ENCODE results near the gene IQSEC2. TPM values are rescaled to one million over a fixed set of nuclear protein-coding genes. Genes with fewer than 3 reads are reported as not detected.

Gene IQSEC2
- total and polyA plus RNA-seq, 2 of the 13 experiments (the other 11 are each of a cell fraction or from before 2014, with no cell fraction given) = 0.13 to 0.21 TPM

DNA sequence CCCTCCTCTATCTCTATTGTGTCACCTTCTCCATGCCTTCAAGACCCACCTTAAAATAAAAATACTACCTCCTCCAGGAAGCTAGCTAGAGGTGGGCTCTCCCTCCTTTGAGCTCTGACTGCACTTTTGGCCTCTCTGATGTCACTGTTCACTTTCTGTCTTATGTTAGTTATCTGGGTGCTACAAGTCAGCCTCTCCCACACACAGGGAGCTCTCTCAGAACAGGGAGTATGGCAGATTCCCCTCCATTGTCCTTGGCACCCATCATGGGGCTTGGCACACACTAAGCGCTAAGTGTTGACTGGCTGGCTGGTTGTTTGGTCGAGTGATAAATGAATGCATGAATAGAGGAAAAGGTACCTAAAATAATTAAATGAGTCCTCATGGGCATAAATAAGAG is 35.2 kb downstream of the IQSEC2 start:
- TF ChIP-seq MTA3 (CRISPR knock-in tag; IDR thresholded peaks at IDR 0.05) (no peak), ZNF44 (CRISPR knock-in tag; IDR thresholded peaks at IDR 0.05) (no peak), RFXANK (CRISPR knock-in tag; IDR thresholded peaks at IDR 0.05) (no peak), ZBTB7A (CRISPR knock-in tag; IDR thresholded peaks at IDR 0.05) (no peak)
- TF ChIP-seq, protein P1, sequence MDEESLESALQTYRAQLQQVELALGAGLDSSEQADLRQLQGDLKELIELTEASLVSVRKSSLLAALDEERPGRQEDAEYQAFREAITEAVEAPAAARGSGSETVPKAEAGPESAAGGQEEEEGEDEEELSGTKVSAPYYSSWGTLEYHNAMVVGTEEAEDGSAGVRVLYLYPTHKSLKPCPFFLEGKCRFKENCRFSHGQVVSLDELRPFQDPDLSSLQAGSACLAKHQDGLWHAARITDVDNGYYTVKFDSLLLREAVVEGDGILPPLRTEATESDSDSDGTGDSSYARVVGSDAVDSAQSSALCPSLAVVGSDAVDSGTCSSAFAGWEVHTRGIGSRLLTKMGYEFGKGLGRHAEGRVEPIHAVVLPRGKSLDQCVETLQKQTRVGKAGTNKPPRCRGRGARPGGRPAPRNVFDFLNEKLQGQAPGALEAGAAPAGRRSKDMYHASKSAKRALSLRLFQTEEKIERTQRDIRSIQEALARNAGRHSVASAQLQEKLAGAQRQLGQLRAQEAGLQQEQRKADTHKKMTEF (CRISPR knock-in tag; IDR thresholded peaks at IDR 0.05) = no peak
- TF ChIP-seq, protein P2, sequence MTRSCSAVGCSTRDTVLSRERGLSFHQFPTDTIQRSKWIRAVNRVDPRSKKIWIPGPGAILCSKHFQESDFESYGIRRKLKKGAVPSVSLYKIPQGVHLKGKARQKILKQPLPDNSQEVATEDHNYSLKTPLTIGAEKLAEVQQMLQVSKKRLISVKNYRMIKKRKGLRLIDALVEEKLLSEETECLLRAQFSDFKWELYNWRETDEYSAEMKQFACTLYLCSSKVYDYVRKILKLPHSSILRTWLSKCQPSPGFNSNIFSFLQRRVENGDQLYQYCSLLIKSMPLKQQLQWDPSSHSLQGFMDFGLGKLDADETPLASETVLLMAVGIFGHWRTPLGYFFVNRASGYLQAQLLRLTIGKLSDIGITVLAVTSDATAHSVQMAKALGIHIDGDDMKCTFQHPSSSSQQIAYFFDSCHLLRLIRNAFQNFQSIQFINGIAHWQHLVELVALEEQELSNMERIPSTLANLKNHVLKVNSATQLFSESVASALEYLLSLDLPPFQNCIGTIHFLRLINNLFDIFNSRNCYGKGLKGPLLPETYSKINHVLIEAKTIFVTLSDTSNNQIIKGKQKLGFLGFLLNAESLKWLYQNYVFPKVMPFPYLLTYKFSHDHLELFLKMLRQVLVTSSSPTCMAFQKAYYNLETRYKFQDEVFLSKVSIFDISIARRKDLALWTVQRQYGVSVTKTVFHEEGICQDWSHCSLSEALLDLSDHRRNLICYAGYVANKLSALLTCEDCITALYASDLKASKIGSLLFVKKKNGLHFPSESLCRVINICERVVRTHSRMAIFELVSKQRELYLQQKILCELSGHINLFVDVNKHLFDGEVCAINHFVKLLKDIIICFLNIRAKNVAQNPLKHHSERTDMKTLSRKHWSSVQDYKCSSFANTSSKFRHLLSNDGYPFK (CRISPR knock-in tag; IDR thresholded peaks at IDR 0.05; ENCODE audit: borderline replicate concordance) = no peak
- TF ChIP-seq, protein P3, sequence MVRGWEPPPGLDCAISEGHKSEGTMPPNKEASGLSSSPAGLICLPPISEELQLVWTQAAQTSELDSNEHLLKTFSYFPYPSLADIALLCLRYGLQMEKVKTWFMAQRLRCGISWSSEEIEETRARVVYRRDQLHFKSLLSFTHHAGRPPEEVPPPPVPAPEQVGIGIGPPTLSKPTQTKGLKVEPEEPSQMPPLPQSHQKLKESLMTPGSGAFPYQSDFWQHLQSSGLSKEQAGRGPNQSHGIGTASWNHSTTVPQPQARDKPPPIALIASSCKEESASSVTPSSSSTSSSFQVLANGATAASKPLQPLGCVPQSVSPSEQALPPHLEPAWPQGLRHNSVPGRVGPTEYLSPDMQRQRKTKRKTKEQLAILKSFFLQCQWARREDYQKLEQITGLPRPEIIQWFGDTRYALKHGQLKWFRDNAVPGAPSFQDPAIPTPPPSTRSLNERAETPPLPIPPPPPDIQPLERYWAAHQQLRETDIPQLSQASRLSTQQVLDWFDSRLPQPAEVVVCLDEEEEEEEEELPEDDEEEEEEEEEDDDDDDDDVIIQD (CRISPR knock-in tag; IDR thresholded peaks at IDR 0.05; ENCODE audit: low read depth) = no peak
- no peaks in the 10 kb centered on the region for H3K36me3 ChIP-seq (replicated peaks in 1 of 2; ENCODE audit: control insufficient read depth in 1 of 2, insufficient read depth in 2 of 2, low read length in 2 of 2)
- ATAC-seq (no peak), DNase-seq (ENCODE audit: low spot score) (no peak), FAIRE-seq (no peak)
- no peak overlapping the region for H2AFZ ChIP-seq (ENCODE audit: low read length)
- no TSS peak for BruUV-seq (replicated peaks)
- H3K4me1 ChIP-seq (ENCODE audit: insufficient read depth, low read length) = no peaks in the 10 kb centered on the region
- no peak overlapping the region for H3K27ac ChIP-seq (ENCODE audit: extremely low read length, insufficient read depth, low read length)
- H3K9ac ChIP-seq (ENCODE audit: insufficient read depth, low read depth, low read length) = no peak overlapping the region
- in situ Hi-C loops (cut with HindIII; ENCODE audit: extremely low pct_ligation_motif_present, low pct_unique_long_range_greater_than_20kb) = no loop called here
- no peaks in the 10 kb centered on the region for H3K9me3 ChIP-seq (ENCODE audit: low read length)
- no peak overlapping the region for H3K4me2 ChIP-seq (ENCODE audit: low read depth, low read length)
- H3K79me2 ChIP-seq (ENCODE audit: insufficient read depth, low read length) = no peaks in the 10 kb centered on the region
- H3K4me3 ChIP-seq (replicated peaks in 1 of 3; ENCODE audit: insufficient read depth in 1 of 3, low read depth in 2 of 3, low read length in 3 of 3) = no peak overlapping the region
- intact Hi-C loops (cut with micrococcal nuclease; ENCODE audit: unreplicated experiment) = no loop called here
- ChIA-PET POLR2A (no interaction called here), CTCF (ENCODE audit: low intra/inter-chr PET ratio, low total read pairs) (no interaction called here)
- H3K27me3 ChIP-seq (ENCODE audit: control insufficient read depth in 1 of 2, insufficient read depth in 2 of 2, low read length in 2 of 2) = no peaks in the 10 kb centered on the region
- 53% methylated on average over 2 of the region's 2 CpGs for WGBS (ENCODE audit: low lambda C conversion rate)
- H4K20me1 ChIP-seq (ENCODE audit: insufficient read depth, low read length) = no peaks in the 10 kb centered on the region
